CD4-positive, alpha-beta memory T cell (primary cell): ENCODE results near the gene SIMC1. TPM values are rescaled to one million over a fixed set of nuclear protein-coding genes. Genes with fewer than 3 reads are reported as not detected.
A peak's percentile ranks its signal among the peaks of the same experiment; 100 is the strongest.
"Not testable (repeated sequence)": the region's sequence is repeated elsewhere in the genome, so short reads cannot be mapped to it uniquely, and the experiment has no call there.

Experiments
- CTCF ChIA-PET: fragments of 350-600 bp; sonication (Branson Sonifier 250); formaldehyde crosslinking; loops from one replicate; lab custom pipeline; 2021; ENCODE audit warnings: inconsistent platforms; ENCODE audit not compliant: partially characterized antibody; lab: Charles Lee
- POLR2A ChIA-PET: fragments of 350-600 bp; sonication (Branson Sonifier 250); formaldehyde crosslinking; loops from one replicate; lab custom pipeline; 2021; ENCODE audit not compliant: partially characterized antibody; lab: Charles Lee
- DNase-seq, 5 donors: peaks; one replicate each; pipeline versions ENCODE4 v3.0.0 to v3.0.0-alpha.2; 2020 to 2022; ENCODE audit warnings: mixed read lengths in 1 of 5
- H3K27ac ChIP-seq: one replicate; pipeline ENCODE4 v1.7.0; 2013; ENCODE audit warnings: low read depth, low read length
- H3K27me3 ChIP-seq: 2 replicates; pipeline ENCODE4 v1.7.0; 2013; ENCODE audit warnings: mild to moderate bottlenecking, low read length, moderate library complexity; ENCODE audit not compliant: insufficient read depth
- H3K36me3 ChIP-seq: 2 replicates; pipeline ENCODE4 v1.7.0; 2013; ENCODE audit warnings: mild to moderate bottlenecking, low read length, moderate library complexity; ENCODE audit not compliant: insufficient read depth
- H3K4me1 ChIP-seq: 2 replicates; pipeline ENCODE4 v1.7.0; 2013; ENCODE audit warnings: mild to moderate bottlenecking, low read length, moderate library complexity; ENCODE audit not compliant: insufficient read depth
- H3K4me3 ChIP-seq, 2 donors: one replicate each; pipeline ENCODE4 v1.7.0; 2013; ENCODE audit warnings: low read length in 2 of 2, mild to moderate bottlenecking in 1 of 2
- H3K9me3 ChIP-seq, 2 donors: one replicate each; pipeline ENCODE4 v1.7.0; 2013; ENCODE audit warnings: low read length in 2 of 2, control low read depth in 1 of 2; ENCODE audit not compliant: control insufficient read depth in 1 of 2
- H3K27ac Mint-ChIP-seq, 7 donors: one replicate each; pipeline ENCODE4 v1.8.0; 2020 to 2021; ENCODE audit warnings: mixed read lengths in 7 of 7, mild to moderate bottlenecking in 6 of 7, inconsistent platforms in 3 of 7, moderate library complexity in 3 of 7
- H3K27me3 Mint-ChIP-seq, 2 donors: one replicate each; pipeline ENCODE4 v1.8.0; 2020 to 2021; ENCODE audit warnings: mixed read lengths in 2 of 2
- H3K36me3 Mint-ChIP-seq, 2 donors: one replicate each; pipeline ENCODE4 v1.8.0; 2020 to 2021; ENCODE audit warnings: mixed read lengths in 2 of 2, inconsistent platforms in 1 of 2, mild to moderate bottlenecking in 1 of 2
- H3K4me1 Mint-ChIP-seq, 4 donors: one replicate each; pipeline ENCODE4 v1.8.0; 2020 to 2021; ENCODE audit warnings: mixed read lengths in 4 of 4, mild to moderate bottlenecking in 1 of 4
- H3K4me3 Mint-ChIP-seq, 8 donors: one replicate each; pipeline ENCODE4 v1.8.0; 2020 to 2021; ENCODE audit warnings: mixed read lengths in 8 of 8, mild to moderate bottlenecking in 7 of 8, moderate library complexity in 6 of 8, inconsistent platforms in 3 of 8
- H3K9me3 Mint-ChIP-seq, 8 donors: one replicate each; pipeline ENCODE4 v1.8.0; 2020 to 2021; ENCODE audit warnings: mixed read lengths in 8 of 8, mild to moderate bottlenecking in 5 of 8, inconsistent platforms in 3 of 8, moderate library complexity in 1 of 8
- intact Hi-C: fragments of 100-400 bp; cut with micrococcal nuclease; formaldehyde crosslinking; loops from one replicate; pipeline ENCODE4 v1.15.1; 2023
- polyA plus RNA-seq, 2 donors: library from polyadenylated mRNA; unstranded; fragments of 300-500 nt; fragmentation: Illumina TruSeq; gene quantifications; one replicate each; pipeline ENCODE4 v1.2.3, GENCODE V29; 2021
- total RNA-seq, 2 experiments: library from RNA; stranded (reverse); gene quantifications; one replicate each; pipeline ENCODE4 v1.2.3, GENCODE V29; 2021

SIMC1 gene
- total and polyA plus RNA-seq, 4 experiments from 2014 or later: 3.1 to 27.3 (median 21.6) TPM

- H3K4me3 ChIP-seq, H3K27ac Mint-ChIP-seq, H3K36me3 ChIP-seq, H3K4me1 ChIP-seq, H3K27ac ChIP-seq, H3K9me3 ChIP-seq, H3K36me3 Mint-ChIP-seq, H3K27me3 ChIP-seq, POLR2A ChIA-PET, CTCF ChIA-PET, intact Hi-C loops, H3K9me3 Mint-ChIP-seq: not testable (repeated sequence)
- Mint-ChIP-seq H3K4me3 (peak overlapping the region; percentile 64 to 82 (median 75)), H3K27me3 (peaks cover 8 to 14% of the 10 kb centered on the region in 2 donors), H3K4me1 (peaks cover 1 to 13% (median 7%) of the 10 kb centered on the region in 4 donors)
- DNase-seq: peak in 2 of 5 donors; percentile 8 to 13
Measured at GRCh38 chr5:176198991-176199733, 39.1 kb upstream of the SIMC1 start.

- H3K9me3 ChIP-seq, H3K27ac ChIP-seq, H3K27me3 ChIP-seq, intact Hi-C loops, H3K9me3 Mint-ChIP-seq, H3K36me3 ChIP-seq, H3K36me3 Mint-ChIP-seq, H3K27ac Mint-ChIP-seq, DNase-seq, H3K4me3 ChIP-seq, H3K4me1 ChIP-seq, CTCF ChIA-PET, POLR2A ChIA-PET: not testable (repeated sequence)
- H3K4me1 Mint-ChIP-seq: peaks cover 1 to 13% (median 7%) of the 10 kb centered on the region in 4 donors
- peak overlapping the region in 5 of 8 donors; percentile 64 to 82 (median 73) for H3K4me3 Mint-ChIP-seq
- H3K27me3 Mint-ChIP-seq: peaks cover 8 to 15% of the 10 kb centered on the region in 2 donors
Measured at GRCh38 chr5:176199803-176200399, 38.3 kb upstream of the SIMC1 start.

GRCh38 chr5:176201811-176202210, 36.4 kb upstream of the SIMC1 start:
- peaks cover 1 to 7% (median 3%) of the 10 kb centered on the region in 4 donors for H3K4me1 Mint-ChIP-seq
- H3K27ac Mint-ChIP-seq: no peak overlapping the region
- Histone ChIP-seq H3K9me3 (no peaks in the 10 kb centered on the region), H3K27me3 (no peaks in the 10 kb centered on the region), H3K27ac (no peak overlapping the region), H3K4me1 (no peaks in the 10 kb centered on the region), H3K4me3 (no peak overlapping the region), H3K36me3 (no peaks in the 10 kb centered on the region)
- POLR2A ChIA-PET: no interaction called here
- no peaks in the 10 kb centered on the region for H3K36me3 Mint-ChIP-seq
- CTCF ChIA-PET: no interaction called here
- peaks cover 8 to 15% of the 10 kb centered on the region in 2 donors for H3K27me3 Mint-ChIP-seq
- no peak overlapping the region for H3K4me3 Mint-ChIP-seq
- no peak for DNase-seq
- H3K9me3 Mint-ChIP-seq: no peaks in the 10 kb centered on the region
- intact Hi-C loops: no loop called here

GRCh38 chr5:176203086-176203485, 35.1 kb upstream of the SIMC1 start:
- DNase-seq: no peak
- H3K9me3 ChIP-seq: no peaks in the 10 kb centered on the region
- ChIA-PET POLR2A (no interaction called here), CTCF (no interaction called here)
- H3K36me3 Mint-ChIP-seq: no peaks in the 10 kb centered on the region
- peaks cover 8 to 11% of the 10 kb centered on the region in 2 donors for H3K27me3 Mint-ChIP-seq
- no peaks in the 10 kb centered on the region for H3K36me3 ChIP-seq
- H3K9me3 Mint-ChIP-seq: no peaks in the 10 kb centered on the region
- H3K4me1 Mint-ChIP-seq: peaks cover 0 to 3% (median 2%) of the 10 kb centered on the region in 4 donors
- intact Hi-C loops: no loop called here
- H3K27me3 ChIP-seq: no peaks in the 10 kb centered on the region
- no peak overlapping the region for H3K4me3 Mint-ChIP-seq
- H3K4me1 ChIP-seq: no peaks in the 10 kb centered on the region
- H3K27ac Mint-ChIP-seq: no peak overlapping the region
- no peak overlapping the region for H3K27ac ChIP-seq
- no peak overlapping the region for H3K4me3 ChIP-seq

- H3K4me1 ChIP-seq, POLR2A ChIA-PET, H3K36me3 Mint-ChIP-seq, H3K36me3 ChIP-seq, intact Hi-C loops, H3K9me3 ChIP-seq, CTCF ChIA-PET, H3K27ac Mint-ChIP-seq, H3K4me3 ChIP-seq, H3K9me3 Mint-ChIP-seq, H3K27me3 ChIP-seq, H3K27ac ChIP-seq, H3K4me1 Mint-ChIP-seq, H3K4me3 Mint-ChIP-seq, DNase-seq: not testable (repeated sequence)
- peaks cover 8 to 11% of the 10 kb centered on the region in 2 donors for H3K27me3 Mint-ChIP-seq
Measured at GRCh38 chr5:176203535-176203934, 34.7 kb upstream of the SIMC1 start.

GRCh38 chr5:176214466-176215021, 23.7 kb upstream of the SIMC1 start:
- POLR2A ChIA-PET: not testable (repeated sequence)

GRCh38 chr5:176216393-176216916, 21.8 kb upstream of the SIMC1 start:
- DNase-seq, H3K36me3 ChIP-seq, H3K9me3 ChIP-seq, H3K4me1 Mint-ChIP-seq, intact Hi-C loops, H3K4me1 ChIP-seq, POLR2A ChIA-PET, H3K9me3 Mint-ChIP-seq, H3K27me3 ChIP-seq, H3K4me3 ChIP-seq, CTCF ChIA-PET, H3K27ac ChIP-seq, H3K27me3 Mint-ChIP-seq, H3K36me3 Mint-ChIP-seq: not testable (repeated sequence)
- Mint-ChIP-seq H3K27ac (peak overlapping the region in 1 of 7 donors; percentile 17), H3K4me3 (peak overlapping the region in 6 of 8 donors; percentile 12 to 49 (median 34))

More at GRCh38 chr5:176214466-176215021, 23.7 kb upstream of the SIMC1 start:
- DNase-seq, H3K27me3 ChIP-seq, H3K36me3 ChIP-seq, H3K9me3 ChIP-seq, H3K27ac ChIP-seq, intact Hi-C loops, H3K4me1 Mint-ChIP-seq, H3K4me3 ChIP-seq, H3K4me1 ChIP-seq, H3K27me3 Mint-ChIP-seq, H3K9me3 Mint-ChIP-seq, H3K36me3 Mint-ChIP-seq, CTCF ChIA-PET, H3K4me3 Mint-ChIP-seq: not testable (repeated sequence)
- peak overlapping the region in 1 of 7 donors; percentile 37 for H3K27ac Mint-ChIP-seq
